Smooth muscle cell (in vitro differentiated cells): ENCODE measurements around the gene OXCT2. TPM values are rescaled to one million over a fixed set of nuclear protein-coding genes. Genes with fewer than 3 reads are reported as not detected.

Source experiments
- DNase-seq: peaks from one replicate; lab custom pipeline; 2025; ENCODE audit not compliant: unreplicated experiment; lab: John Stamatoyannopoulos, UW
- H2AFZ ChIP-seq: fragments of 200-600 bp; sonication (generic); 2 replicates; pipeline ENCODE4 v1.6.0; 2016; ENCODE audit warnings: antibody characterized with exemption, low read depth, mild to moderate bottlenecking
- H3F3A ChIP-seq: fragments of 200-600 bp; sonication (generic); 2 replicates; pipeline ENCODE4 v1.6.0; 2017; ENCODE audit warnings: antibody characterized with exemption, low read depth
- H3K27ac ChIP-seq: fragments of 200-600 bp; sonication (generic); 2 replicates; pipeline ENCODE4 v1.5.1; 2016; ENCODE audit warnings: low read depth, mild to moderate bottlenecking
- H3K27me3 ChIP-seq: fragments of 200-600 bp; sonication (generic); 2 replicates; pipeline ENCODE4 v1.6.1; 2016; ENCODE audit warnings: low read depth, mild to moderate bottlenecking
- H3K36me3 ChIP-seq: fragments of 200-600 bp; sonication (generic); 2 replicates; pipeline ENCODE4 v1.5.1; 2016; ENCODE audit warnings: low read depth
- H3K4me1 ChIP-seq: fragments of 200-600 bp; sonication (generic); 2 replicates; pipeline ENCODE4 v1.5.1; 2016; ENCODE audit warnings: low read depth
- H3K4me2 ChIP-seq: fragments of 200-600 bp; sonication (generic); 2 replicates; pipeline ENCODE4 v1.6.0; 2016; ENCODE audit warnings: mild to moderate bottlenecking
- H3K4me3 ChIP-seq: fragments of 200-600 bp; sonication (generic); 2 replicates; pipeline ENCODE4 v1.5.1; 2016; ENCODE audit warnings: mild to moderate bottlenecking
- H3K79me2 ChIP-seq: fragments of 200-600 bp; sonication (generic); 2 replicates; pipeline ENCODE4 v1.6.0; 2016; ENCODE audit warnings: low read depth, mild to moderate bottlenecking
- H3K9ac ChIP-seq: fragments of 200-600 bp; sonication (generic); 2 replicates; pipeline ENCODE4 v1.6.0; 2016; ENCODE audit warnings: low read depth
- H3K9me3 ChIP-seq: fragments of 200-600 bp; sonication (generic); replicated peaks from 2 replicates; pipeline ENCODE4 v1.5.1; 2016; ENCODE audit warnings: low read depth
- H4K20me1 ChIP-seq: fragments of 200-600 bp; sonication (generic); 2 replicates; pipeline ENCODE4 v1.6.0; 2016; ENCODE audit warnings: low read depth
- CTCF ChIP-seq: fragments of 200-600 bp; sonication (generic); IDR thresholded peaks from 2 replicates; pipeline ENCODE4 v1.5.1; 2017; ENCODE audit warnings: borderline replicate concordance, mild to moderate bottlenecking, antibody characterized with exemption; ENCODE audit not compliant: insufficient read depth, poor library complexity, severe bottlenecking
- WGBS: methylation state at CpG from one replicate; pipeline ENCODE4 v1.1.7; 2016; ENCODE audit warnings: low lambda C conversion rate; 5-methylcytosine and 5-hydroxymethylcytosine counted together
- polyA plus RNA-seq: library from polyadenylated mRNA; unstranded; fragments of >200 nt; fragmentation: Nextera tagmentation; extraction: Ambion mirVana; gene quantifications from 2 replicates; pipeline ENCODE4 v1.2.1, GENCODE V29; 2016
- total RNA-seq: library from RNA; depleted of rRNA; stranded (reverse); fragments of >200 nt; gene quantifications from 2 replicates; pipeline ENCODE4 v1.2.3, GENCODE V29; 2014

Gene OXCT2
- total and polyA plus RNA-seq, 2 experiments from 2014 or later = not detected

GRCh38 chr1:39729842-39730241 lies 41.3 kb downstream of the OXCT2 start:
- no peak overlapping the region for H3K4me3 ChIP-seq
- H3K9me3 ChIP-seq = no peaks in the 10 kb centered on the region
- TF ChIP-seq CTCF = no peak
- no peak overlapping the region for H3K9ac ChIP-seq
- WGBS = 60% methylated on average over 4 of the region's 4 CpGs
- no peak overlapping the region for H2AFZ ChIP-seq
- H4K20me1 ChIP-seq = no peaks in the 10 kb centered on the region
- H3K27ac ChIP-seq = no peak overlapping the region
- no peak overlapping the region for H3K4me2 ChIP-seq
- H3K4me1 ChIP-seq = no peaks in the 10 kb centered on the region
- no peak for DNase-seq
- no peaks in the 10 kb centered on the region for H3F3A ChIP-seq
- no peaks in the 10 kb centered on the region for H3K36me3 ChIP-seq
- peaks cover 93% of the 10 kb centered on the region for H3K27me3 ChIP-seq
- no peaks in the 10 kb centered on the region for H3K79me2 ChIP-seq

DNA sequence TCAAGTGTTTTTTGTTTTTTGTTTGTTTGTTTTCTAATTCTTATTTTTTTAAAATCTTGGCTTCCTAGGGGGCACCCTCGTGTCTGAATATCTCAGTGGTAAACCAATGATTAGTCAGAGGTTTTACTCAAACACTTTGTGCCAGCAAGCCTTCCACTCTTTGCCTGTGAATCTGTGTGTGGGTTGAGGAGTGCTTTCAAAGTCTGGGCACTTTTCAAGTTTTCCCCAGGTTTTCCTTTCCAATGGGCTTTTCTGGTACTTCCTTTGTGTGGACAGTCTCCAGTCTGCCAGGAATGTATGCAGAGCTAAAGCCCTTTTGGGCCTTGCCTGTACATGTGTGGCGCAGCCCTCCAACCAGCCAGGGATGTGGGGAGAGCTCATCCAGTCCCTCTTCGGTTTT lies 42.1 kb downstream of the OXCT2 start:
- Histone ChIP-seq H3K4me3 (no peak overlapping the region), H3K79me2 (no peaks in the 10 kb centered on the region), H4K20me1 (no peaks in the 10 kb centered on the region), H3K4me2 (no peak overlapping the region), H3K27me3 (peaks cover 93% of the 10 kb centered on the region), H2AFZ (no peak overlapping the region), H3K4me1 (no peaks in the 10 kb centered on the region), H3K36me3 (no peaks in the 10 kb centered on the region), H3F3A (no peaks in the 10 kb centered on the region), H3K27ac (no peak overlapping the region), H3K9ac (no peak overlapping the region), H3K9me3 (no peaks in the 10 kb centered on the region)
- WGBS = 49% methylated on average over 3 of the region's 3 CpGs
- DNase-seq = no peak
- no peak for TF ChIP-seq CTCF

- DNase-seq = no peak
- H3K79me2 ChIP-seq = no peaks in the 10 kb centered on the region
- no peaks in the 10 kb centered on the region for H4K20me1 ChIP-seq
- no peak overlapping the region for H3K9ac ChIP-seq
- no peak overlapping the region for H2AFZ ChIP-seq
- no peaks in the 10 kb centered on the region for H3K4me1 ChIP-seq
- TF ChIP-seq CTCF = no peak
- no peak overlapping the region for H3K4me3 ChIP-seq
- no peaks in the 10 kb centered on the region for H3F3A ChIP-seq
- H3K9me3 ChIP-seq = no peaks in the 10 kb centered on the region
- 78% methylated on average over 14 of the region's 14 CpGs for WGBS
- no peak overlapping the region for H3K27ac ChIP-seq
- H3K36me3 ChIP-seq = no peaks in the 10 kb centered on the region
- no peak overlapping the region for H3K4me2 ChIP-seq
- peaks cover 90% of the 10 kb centered on the region for H3K27me3 ChIP-seq
These were observed 43.2 kb downstream of the OXCT2 start for GRCh38 chr1:39727932-39728317.

DNA sequence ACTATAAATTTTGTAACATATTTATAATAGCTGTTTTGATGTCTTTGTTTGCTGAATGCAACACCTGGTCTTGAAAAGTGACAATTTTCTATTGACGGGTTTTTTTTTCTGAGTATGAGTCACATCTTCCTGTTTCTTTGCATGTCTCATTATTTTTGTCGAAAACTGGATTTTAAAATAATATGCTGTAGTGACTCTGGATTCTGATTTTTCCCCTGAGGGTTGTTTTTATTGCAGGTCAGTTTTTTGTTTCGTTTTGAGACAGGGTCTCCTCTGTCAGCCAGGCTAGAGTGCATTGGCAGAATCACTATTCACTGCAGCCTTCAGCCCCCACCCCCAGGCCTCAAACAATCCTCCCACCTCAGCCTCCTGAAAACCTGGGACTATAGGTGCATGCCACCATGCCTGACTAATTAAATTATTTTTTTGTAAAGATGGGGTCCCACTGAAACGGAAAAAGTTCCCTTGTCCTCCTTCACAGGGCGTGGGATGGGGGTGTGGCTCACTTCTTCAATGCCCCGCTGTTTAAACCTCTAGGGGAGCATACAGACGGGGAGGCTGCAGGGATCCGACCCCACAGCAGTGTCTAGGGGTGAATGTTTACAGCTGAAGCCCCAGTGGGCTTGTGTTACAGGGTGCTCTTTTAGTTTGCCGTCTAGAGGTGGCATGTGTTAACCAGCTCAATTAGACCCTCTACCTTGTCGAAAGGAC lies 43.8 kb downstream of the OXCT2 start:
- no peak overlapping the region for H3K4me3 ChIP-seq
- DNase-seq = no peak
- no peak for TF ChIP-seq CTCF
- no peak overlapping the region for H3K4me2 ChIP-seq
- no peaks in the 10 kb centered on the region for H3K79me2 ChIP-seq
- H3K27me3 ChIP-seq = peaks cover 89% of the 10 kb centered on the region
- H3F3A ChIP-seq = no peaks in the 10 kb centered on the region
- H3K9me3 ChIP-seq = no peaks in the 10 kb centered on the region
- no peaks in the 10 kb centered on the region for H4K20me1 ChIP-seq
- no peak overlapping the region for H3K27ac ChIP-seq
- no peak overlapping the region for H3K9ac ChIP-seq
- H2AFZ ChIP-seq = no peak overlapping the region
- no peaks in the 10 kb centered on the region for H3K36me3 ChIP-seq
- no peaks in the 10 kb centered on the region for H3K4me1 ChIP-seq
- 57% methylated on average over 10 of the region's 10 CpGs for WGBS
